Measurements from ENCODE around the gene AVPR2. TPM values are rescaled to one million over a fixed set of nuclear protein-coding genes. Genes with fewer than 3 reads are reported as not detected.

Gene AVPR2
- total RNA-seq, 1 experiment from 2014 or later: 3.2 TPM

GRCh38 chrX:153881281-153881680, 23.2 kb upstream of the AVPR2 start:
- POLR2A ChIA-PET (ENCODE audit: unreplicated experiment): no interaction called here
- intact Hi-C loops (cut with micrococcal nuclease; ENCODE audit: unreplicated experiment): loop anchor here (10.0 kb wide), 2 partner anchors 86 to 176 kb away; partner anchors contain the start of genes IDH3G and SSR4
- H3K4me2 ChIP-seq: no peak overlapping the region
- no peaks in the 10 kb centered on the region; the same call in 1 of the 2 replicates for H4K20me1 ChIP-seq (ENCODE audit: insufficient read depth)
- H3K4me3 ChIP-seq: no peak overlapping the region
- no TSS peak for BruUV-seq (replicated peaks)
- H3K36me3 ChIP-seq (ENCODE audit: low read depth): no peaks in the 10 kb centered on the region
- no peaks in the 10 kb centered on the region for H3F3A ChIP-seq (ENCODE audit: insufficient read depth, low read depth)
- no peak overlapping the region for H3K27ac ChIP-seq
- H3K9me3 ChIP-seq (ENCODE audit: insufficient read depth, low read depth): no peaks in the 10 kb centered on the region
- H3K4me1 ChIP-seq (replicated peaks; ENCODE audit: insufficient read depth): no peaks in the 10 kb centered on the region
- no peak overlapping the region for H2AFZ ChIP-seq
- no peaks in the 10 kb centered on the region for H3K9me2 ChIP-seq (ENCODE audit: insufficient read depth)
- CTCF ChIA-PET: no interaction called here
- no peak for DNase-seq
- peaks cover 11% of the 10 kb centered on the region for H3K27me3 ChIP-seq (ENCODE audit: insufficient read depth, low read depth)
- TF ChIP-seq CTCF (conservative IDR thresholded peaks at IDR 0.05) (no peak), EZH2 (IDR thresholded peaks at IDR 0.05; ENCODE audit: low read depth) (no peak)
- H3K79me2 ChIP-seq (ENCODE audit: low read depth): no peaks in the 10 kb centered on the region

GRCh38 chrX:153882086-153882498, 22.4 kb upstream of the AVPR2 start:
- 0 out of 2 replicates have a peak, but pooled peaks cover 7% of the 10 kb centered on the region for H3K4me1 ChIP-seq (replicated peaks; ENCODE audit: insufficient read depth)
- no peak overlapping the region for H2AFZ ChIP-seq
- no TSS peak for BruUV-seq (replicated peaks)
- no peaks in the 10 kb centered on the region; the same call in 1 of the 2 replicates for H4K20me1 ChIP-seq (ENCODE audit: insufficient read depth)
- H3K9me2 ChIP-seq (ENCODE audit: insufficient read depth): no peaks in the 10 kb centered on the region
- peaks cover 11% of the 10 kb centered on the region for H3K27me3 ChIP-seq (ENCODE audit: insufficient read depth, low read depth)
- no peaks in the 10 kb centered on the region for H3F3A ChIP-seq (ENCODE audit: insufficient read depth, low read depth)
- intact Hi-C loops (cut with micrococcal nuclease; ENCODE audit: unreplicated experiment): loop anchor here (10.0 kb wide), 2 partner anchors 87 to 177 kb away; partner anchors contain the start of genes IDH3G and SSR4
- H3K27ac ChIP-seq: no peak overlapping the region
- ChIA-PET POLR2A (ENCODE audit: unreplicated experiment) (no interaction called here), CTCF (no interaction called here)
- no peaks in the 10 kb centered on the region for H3K36me3 ChIP-seq (ENCODE audit: low read depth)
- DNase-seq: peak in 1 of 2 experiments; percentile 54
- H3K4me3 ChIP-seq: no peak overlapping the region
- no peak for TF ChIP-seq EZH2 (IDR thresholded peaks at IDR 0.05; ENCODE audit: low read depth)
- no peak for TF ChIP-seq CTCF (conservative IDR thresholded peaks at IDR 0.05)
- no peaks in the 10 kb centered on the region for H3K79me2 ChIP-seq (ENCODE audit: low read depth)
- no peak overlapping the region for H3K4me2 ChIP-seq
- H3K9me3 ChIP-seq (ENCODE audit: insufficient read depth, low read depth): no peaks in the 10 kb centered on the region

- CTCF ChIA-PET: no interaction called here
- POLR2A ChIA-PET (ENCODE audit: unreplicated experiment): no interaction called here
- H3K36me3 ChIP-seq (ENCODE audit: low read depth): no peaks in the 10 kb centered on the region
- H3K9me3 ChIP-seq (ENCODE audit: insufficient read depth, low read depth): no peaks in the 10 kb centered on the region
- H4K20me1 ChIP-seq (ENCODE audit: insufficient read depth): no peaks in the 10 kb centered on the region; the same call in 1 of the 2 replicates
- no peak overlapping the region for H2AFZ ChIP-seq
- no peak overlapping the region for H3K27ac ChIP-seq
- no peak overlapping the region for H3K4me3 ChIP-seq
- H3K79me2 ChIP-seq (ENCODE audit: low read depth): no peaks in the 10 kb centered on the region
- no peak for DNase-seq
- intact Hi-C loops (cut with micrococcal nuclease; ENCODE audit: unreplicated experiment): loop anchor here (10.0 kb wide), 2 partner anchors 88 to 178 kb away; partner anchors contain the start of genes IDH3G and SSR4
- TF ChIP-seq CTCF (conservative IDR thresholded peaks at IDR 0.05) (no peak), EZH2 (IDR thresholded peaks at IDR 0.05; ENCODE audit: low read depth) (no peak)
- 0 out of 2 replicates have a peak, but pooled peaks cover 11% of the 10 kb centered on the region for H3K4me1 ChIP-seq (replicated peaks; ENCODE audit: insufficient read depth)
- H3K9me2 ChIP-seq (ENCODE audit: insufficient read depth): no peaks in the 10 kb centered on the region
- peaks cover 11% of the 10 kb centered on the region for H3K27me3 ChIP-seq (ENCODE audit: insufficient read depth, low read depth)
- H3F3A ChIP-seq (ENCODE audit: insufficient read depth, low read depth): no peaks in the 10 kb centered on the region
- BruUV-seq (replicated peaks): no TSS peak
- H3K4me2 ChIP-seq: no peak overlapping the region
Measured at GRCh38 chrX:153882557-153882956, 21.9 kb upstream of the AVPR2 start.

Measured in PC-9 (cell line).